Activated naive CD4-positive, alpha-beta T cell treated with anti-CD3 and anti-CD28 coated beads, Interleukin-2, amount 50 U/mL, for 72 hours (primary cell): ENCODE data around the gene ESPL1. TPM values are rescaled to one million over a fixed set of nuclear protein-coding genes. Genes with fewer than 3 reads are reported as not detected.
A peak's percentile ranks its signal among the peaks of the same experiment; 100 is the strongest.
"Not testable (repeated sequence)": the region's sequence is repeated elsewhere in the genome, so short reads cannot be mapped to it uniquely, and the experiment has no call there.

Experiments used
- ATAC-seq, 2 donors: fragments of 150-1000 bp; cut with Tn5 transposase; 2 replicates each; pipeline ENCODE4 v1.10.0; 2021; ENCODE audit warnings: mild to moderate bottlenecking in 2 of 2, moderate library complexity in 2 of 2
- DNase-seq, 2 donors: peaks; one replicate each; pipeline ENCODE4 v3.0.0; 2021 to 2022; ENCODE audit warnings: low spot score in 2 of 2
- H3K27ac Mint-ChIP-seq, 2 donors: one replicate each; pipeline ENCODE4 v1.8.0; 2022; ENCODE audit warnings: mild to moderate bottlenecking in 2 of 2, mixed read lengths in 2 of 2
- H3K36me3 Mint-ChIP-seq, 2 donors: one replicate each; pipeline ENCODE4 v1.8.0; 2022; ENCODE audit warnings: mixed read lengths in 2 of 2
- H3K9me3 Mint-ChIP-seq, 2 donors: one replicate each; pipeline ENCODE4 v1.8.0; 2022; ENCODE audit warnings: mixed read lengths in 2 of 2
- total RNA-seq, 2 donors: library from RNA; stranded (reverse); gene quantifications; one replicate each; pipeline ENCODE4 v1.2.3, GENCODE V29; 2022

Gene ESPL1
- total RNA-seq, 2 donors from 2014 or later: 32.8 to 76.3 TPM

- H3K36me3 Mint-ChIP-seq: peaks cover 16 to 58% of the 10 kb centered on the region in 2 donors
- DNase-seq (no peak), ATAC-seq (no peak)
- peak overlapping the region in 1 of 2 donors; percentile 24 for H3K27ac Mint-ChIP-seq
- H3K9me3 Mint-ChIP-seq: no peaks in the 10 kb centered on the region
Measured at GRCh38 chr12:53279283-53279869, 11.3 kb downstream of the ESPL1 start.

GRCh38 chr12:53279888-53280498 is 11.9 kb downstream of the ESPL1 start:
- ATAC-seq: no peak

GRCh38 chr12:53286448-53286847 is 18.3 kb downstream of the ESPL1 start:
- no peaks in the 10 kb centered on the region for H3K9me3 Mint-ChIP-seq
- no peak for DNase-seq
- H3K27ac Mint-ChIP-seq: no peak overlapping the region
- H3K36me3 Mint-ChIP-seq: peaks cover 38 to 65% of the 10 kb centered on the region in 2 donors
- no peak for ATAC-seq

More at GRCh38 chr12:53279888-53280498, 11.9 kb downstream of the ESPL1 start:
- Mint-ChIP-seq H3K9me3 (no peaks in the 10 kb centered on the region), H3K27ac (no peak overlapping the region), H3K36me3 (peaks cover 16 to 53% of the 10 kb centered on the region in 2 donors)
- DNase-seq: no peak

GRCh38 chr12:53287741-53288216 is 19.7 kb downstream of the ESPL1 start:
- ATAC-seq (peak; percentile 60 to 66), DNase-seq (peak in 1 of 2 donors; percentile 50)
- Mint-ChIP-seq H3K9me3 (no peaks in the 10 kb centered on the region), H3K36me3 (peaks cover 44 to 64% of the 10 kb centered on the region in 2 donors), H3K27ac (peak overlapping the region; percentile 22 to 57)

GRCh38 chr12:53288322-53288721 is 20.2 kb downstream of the ESPL1 start:
- no peaks in the 10 kb centered on the region for H3K9me3 Mint-ChIP-seq
- ATAC-seq: no peak
- H3K36me3 Mint-ChIP-seq: peaks cover 48 to 64% of the 10 kb centered on the region in 2 donors
- H3K27ac Mint-ChIP-seq: peak overlapping the region in 1 of 2 donors; percentile 57
- no peak for DNase-seq

GRCh38 chr12:53289891-53290290 is 21.8 kb downstream of the ESPL1 start:
- DNase-seq: no peak

GRCh38 chr12:53290661-53291060 is 22.6 kb downstream of the ESPL1 start:
- ATAC-seq: peak; percentile 37 to 52
- DNase-seq: peak in 1 of 2 donors; percentile 15
- H3K9me3 Mint-ChIP-seq: no peaks in the 10 kb centered on the region
- H3K36me3 Mint-ChIP-seq: peaks cover 62 to 67% of the 10 kb centered on the region in 2 donors
- peak overlapping the region; percentile 93 for H3K27ac Mint-ChIP-seq

More at GRCh38 chr12:53289891-53290290, 21.8 kb downstream of the ESPL1 start:
- ATAC-seq: no peak
- H3K36me3 Mint-ChIP-seq: peaks cover 55 to 63% of the 10 kb centered on the region in 2 donors
- no peaks in the 10 kb centered on the region for H3K9me3 Mint-ChIP-seq
- H3K27ac Mint-ChIP-seq: peak overlapping the region; percentile 93

- Mint-ChIP-seq H3K27ac (no peak overlapping the region), H3K9me3 (no peaks in the 10 kb centered on the region), H3K36me3 (peaks cover 70 to 71% of the 10 kb centered on the region in 2 donors)
- ATAC-seq (no peak), DNase-seq (no peak)
Measured at GRCh38 chr12:53292426-53292825, 24.3 kb downstream of the ESPL1 start.

GRCh38 chr12:53295070-53295890 is 27.2 kb downstream of the ESPL1 start, which contains the start of gene PFDN5:
Gene PFDN5, plus strand, starts transcription at chr12:53295542. Its CDS starts 26 bp downstream, at chr12:53295568.
- Mint-ChIP-seq H3K9me3 (no peaks in the 10 kb centered on the region), H3K36me3 (peaks cover 63 to 68% of the 10 kb centered on the region in 2 donors), H3K27ac (peak within 1 kb of the TSS; percentile 92 to 99)
- peak; percentile 78 to 84 for DNase-seq
- peak; percentile 76 to 83 for ATAC-seq

- H3K9me3 Mint-ChIP-seq: no peaks in the 10 kb centered on the region
- peaks cover 64 to 71% of the 10 kb centered on the region in 2 donors for H3K36me3 Mint-ChIP-seq
- DNase-seq (no peak), ATAC-seq (no peak)
- peak overlapping the region; percentile 92 to 99 for H3K27ac Mint-ChIP-seq
Measured at GRCh38 chr12:53295891-53296219, 27.8 kb downstream of the ESPL1 start.

- not testable (repeated sequence) for H3K9me3 Mint-ChIP-seq, DNase-seq, ATAC-seq
- peaks cover 61 to 68% of the 10 kb centered on the region in 2 donors for H3K36me3 Mint-ChIP-seq
- H3K27ac Mint-ChIP-seq: peak overlapping the region; percentile 92 to 99
Measured at GRCh38 chr12:53297106-53297505, 29.0 kb downstream of the ESPL1 start.

- ATAC-seq: no peak
- Mint-ChIP-seq H3K36me3 (peaks cover 55 to 68% of the 10 kb centered on the region in 2 donors), H3K27ac (peak overlapping the region; percentile 92 to 98), H3K9me3 (no peaks in the 10 kb centered on the region)
- DNase-seq: no peak
Measured at GRCh38 chr12:53298164-53298563, 30.1 kb downstream of the ESPL1 start.

- Mint-ChIP-seq H3K36me3 (peaks cover 47 to 62% of the 10 kb centered on the region in 2 donors), H3K9me3 (no peaks in the 10 kb centered on the region), H3K27ac (peak overlapping the region; percentile 92 to 98)
- DNase-seq (peak in 1 of 2 donors; percentile 61), ATAC-seq (peak; percentile 49 to 56)
Measured at GRCh38 chr12:53299101-53299453, 31.0 kb downstream of the ESPL1 start.

GRCh38 chr12:53299454-53300180 is 31.5 kb downstream of the ESPL1 start, which contains the start of gene MYG1:
Gene MYG1, plus strand, starts transcription at chr12:53299695. Its CDS starts 43 bp downstream, at chr12:53299738.
- peak; percentile 82 to 83 for ATAC-seq
- H3K27ac Mint-ChIP-seq: peak within 1 kb of the TSS; percentile 92 to 98
- H3K9me3 Mint-ChIP-seq: no peaks in the 10 kb centered on the region
- peaks cover 43 to 58% of the 10 kb centered on the region in 2 donors for H3K36me3 Mint-ChIP-seq
- DNase-seq: peak; percentile 82 to 89

- no peaks in the 10 kb centered on the region for H3K9me3 Mint-ChIP-seq
- H3K27ac Mint-ChIP-seq: peak overlapping the region; percentile 92 to 98
- no peak for DNase-seq
- H3K36me3 Mint-ChIP-seq: peaks cover 43 to 52% of the 10 kb centered on the region in 2 donors
- peak in 1 of 2 donors; percentile 15 for ATAC-seq
Measured at GRCh38 chr12:53300187-53300586, 32.1 kb downstream of the ESPL1 start.

- peak overlapping the region; percentile 77 to 92 for H3K27ac Mint-ChIP-seq
- no peak for ATAC-seq
- H3K36me3 Mint-ChIP-seq: peaks cover 35 to 36% of the 10 kb centered on the region in 2 donors
- DNase-seq: no peak
- H3K9me3 Mint-ChIP-seq: no peaks in the 10 kb centered on the region
Measured at GRCh38 chr12:53302903-53303302, 34.8 kb downstream of the ESPL1 start.
